Activated CD4-positive, alpha-beta T cell treated with anti-CD3 and anti-CD28 coated beads, Interleukin-10, Interleukin-2, amounts not matched to agents 100 ng/mL and 50 ng/mL, durations not matched to agents 16 hours and 8 hours (primary cell): Measurements from ENCODE around the gene EIF4E3.

ENCODE experiments used
- DNase-seq: peaks from one replicate; pipeline ENCODE4 v3.0.0-alpha.2; 2020

Gene EIF4E3

GRCh38 chr3:71685686-71686085, 39.5 kb downstream of the EIF4E3 start:
- DNase-seq = peak; percentile 10

- no peak for DNase-seq
Observed at GRCh38 chr3:71684757-71685386, 40.3 kb downstream of the EIF4E3 start.

- DNase-seq = no peak
Observed at GRCh38 chr3:71684046-71684756, 41.0 kb downstream of the EIF4E3 start.

- peak; percentile 36 for DNase-seq
Observed at GRCh38 chr3:71681224-71681668, 44.0 kb downstream of the EIF4E3 start.

GRCh38 chr3:71680603-71681002, 44.6 kb downstream of the EIF4E3 start:
- no peak for DNase-seq

- no peak for DNase-seq
Observed at GRCh38 chr3:71676931-71677330, 48.3 kb downstream of the EIF4E3 start.

- DNase-seq = no peak
Observed at GRCh38 chr3:71673486-71673885, 51.7 kb downstream of the EIF4E3 start.

- no peak for DNase-seq
Observed at GRCh38 chr3:71672807-71673206, 52.4 kb downstream of the EIF4E3 start.

GRCh38 chr3:71672340-71672739, 52.9 kb downstream of the EIF4E3 start:
- DNase-seq = no peak

GRCh38 chr3:71671216-71671845, 53.9 kb downstream of the EIF4E3 start:
- no peak for DNase-seq

- DNase-seq = no peak
Observed at GRCh38 chr3:71662568-71662967, 62.6 kb downstream of the EIF4E3 start.

- no peak for DNase-seq
Observed at GRCh38 chr3:71662056-71662455, 63.1 kb downstream of the EIF4E3 start.

- no peak for DNase-seq
Observed at GRCh38 chr3:71659864-71660591, 65.2 kb downstream of the EIF4E3 start.

GRCh38 chr3:71657831-71658530, 67.2 kb downstream of the EIF4E3 start:
- DNase-seq = no peak

- no peak for DNase-seq
Observed at GRCh38 chr3:71655061-71655460, 70.1 kb downstream of the EIF4E3 start.

- no peak for DNase-seq
Observed at GRCh38 chr3:71653414-71653807, 71.8 kb downstream of the EIF4E3 start.

GRCh38 chr3:71652781-71653413, 72.3 kb downstream of the EIF4E3 start:
- peak; percentile 39 for DNase-seq

- DNase-seq = no peak
Observed at GRCh38 chr3:71651625-71652024, 73.6 kb downstream of the EIF4E3 start.

- no peak for DNase-seq
Observed at GRCh38 chr3:71650372-71650771, 74.8 kb downstream of the EIF4E3 start.

GRCh38 chr3:71649757-71650156, 75.4 kb downstream of the EIF4E3 start:
- DNase-seq = no peak

- no peak for DNase-seq
Observed at GRCh38 chr3:71647751-71648150, 77.5 kb downstream of the EIF4E3 start.

- DNase-seq = no peak
Observed at GRCh38 chr3:71646971-71647370, 78.2 kb downstream of the EIF4E3 start.
